Dermis blood vessel endothelial cell (primary cell): ENCODE results near the gene LRRTM3. TPM values are rescaled to one million over a fixed set of nuclear protein-coding genes. Genes with fewer than 3 reads are reported as not detected.

ENCODE experiments used
- DNase-seq: peaks from one replicate; pipeline ENCODE4 v3.0.0; 2010
- total RNA-seq: library from RNA; depleted of rRNA; stranded (reverse); fragments of >200 nt; gene quantifications from 2 replicates; pipeline ENCODE4 v1.2.3, GENCODE V29; 2014

LRRTM3 gene
- total RNA-seq, 1 donor from 2014 or later: not detected

DNA sequence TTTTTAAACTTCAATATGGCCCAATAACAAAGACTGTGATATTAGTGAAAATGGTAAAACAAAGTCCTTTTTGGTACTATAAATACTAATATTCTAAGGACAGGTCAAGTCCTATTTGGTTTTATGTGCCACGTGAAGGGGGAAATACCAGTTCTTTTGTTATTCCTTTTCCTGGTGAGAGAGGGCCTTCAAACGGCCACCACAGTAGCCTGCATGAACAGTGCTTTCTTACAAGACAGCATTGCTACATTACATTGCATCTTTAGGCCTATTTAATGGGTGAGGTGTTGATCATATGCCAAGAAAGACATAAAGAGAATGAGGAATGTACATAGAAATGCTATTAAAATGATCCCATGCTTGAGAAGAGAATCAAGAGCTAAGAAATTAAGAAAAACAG is 214.8 kb downstream of the LRRTM3 start:
- DNase-seq: no peak

- DNase-seq: no peak
These were observed 215.5 kb downstream of the LRRTM3 start for GRCh38 chr10:67141300-67141699.

DNA sequence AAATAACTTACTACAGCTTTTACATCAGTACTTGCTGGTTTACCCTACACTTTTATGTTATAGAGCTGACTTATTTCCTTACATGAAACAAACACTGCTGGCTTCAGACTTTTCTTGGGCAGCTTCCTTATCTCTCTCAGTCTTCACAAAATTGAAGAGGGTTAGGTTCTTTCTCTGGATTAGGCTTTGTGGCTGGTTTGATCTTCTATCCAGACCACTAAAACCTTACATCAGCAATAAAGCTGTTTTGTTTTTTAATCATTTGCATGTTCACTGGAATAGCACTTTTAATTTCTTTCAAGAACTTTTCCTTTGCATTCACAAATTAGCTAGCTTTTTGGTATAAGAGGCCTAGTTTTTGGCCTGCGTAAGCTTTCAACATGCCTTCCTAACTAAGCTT is 218.7 kb downstream of the LRRTM3 start:
- no peak for DNase-seq
